GM19468 (cell line): ENCODE measurements around the gene TNS3.

Experiments used
- ATAC-seq: cut with Tn5 transposase; IDR thresholded peaks from one replicate; pipeline ENCODE4 v1.9.1; 2021; ENCODE audit warnings: mild to moderate bottlenecking, moderate library complexity, moderate number of reproducible peaks; ENCODE audit not compliant: unreplicated experiment; ENCODE audit errors: extremely low read depth

Gene TNS3

GRCh38 chr7:47401611-47402570 is 180.0 kb downstream of the TNS3 start:
- no peak for ATAC-seq

GRCh38 chr7:47400741-47401206 is 181.1 kb downstream of the TNS3 start:
- no peak for ATAC-seq

GRCh38 chr7:47400001-47400400 is 181.9 kb downstream of the TNS3 start:
- ATAC-seq = no peak

- no peak for ATAC-seq
Observed at GRCh38 chr7:47394751-47395252, 187.1 kb downstream of the TNS3 start.

DNA sequence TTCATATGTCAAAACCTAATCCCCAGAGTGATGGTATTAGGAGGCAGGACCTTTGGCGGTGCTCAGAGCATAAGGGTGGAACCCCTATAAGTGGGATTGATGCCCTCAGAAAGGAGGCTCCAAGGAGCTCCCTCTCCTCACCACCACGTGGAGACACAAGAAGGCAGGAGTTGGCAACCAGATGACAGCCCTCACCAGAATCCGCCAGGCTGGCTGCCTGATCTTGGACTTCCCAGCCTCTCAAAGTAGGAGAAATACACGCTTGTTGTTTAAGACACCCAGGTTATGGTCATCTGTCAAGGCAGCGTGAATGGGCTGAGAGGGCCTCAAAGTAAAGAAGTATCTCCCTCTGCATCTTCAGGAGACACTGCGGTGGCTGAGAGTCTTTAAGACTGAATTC is 187.7 kb downstream of the TNS3 start:
- no peak for ATAC-seq

DNA sequence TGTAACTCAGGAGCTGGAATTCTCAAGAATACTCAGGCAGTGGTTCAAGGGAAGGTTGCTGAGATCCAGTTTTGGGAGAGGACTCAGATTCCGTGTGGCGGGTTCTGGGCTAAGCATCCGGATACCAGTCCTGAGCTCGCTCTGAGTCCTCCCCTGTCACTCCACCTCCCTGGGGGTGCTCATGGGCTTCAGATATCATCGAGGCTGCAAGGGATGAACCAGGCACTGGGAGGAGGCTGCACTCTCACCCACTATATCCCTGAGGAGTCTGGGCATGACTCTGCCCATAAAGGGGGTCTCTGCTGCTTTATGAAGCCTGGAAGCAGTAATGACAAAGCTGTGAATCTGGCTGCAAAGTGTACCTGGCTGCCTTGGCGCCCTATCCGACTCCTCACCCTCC is 188.5 kb downstream of the TNS3 start:
- no peak for ATAC-seq

- no peak for ATAC-seq
Observed at GRCh38 chr7:47392241-47392759, 189.6 kb downstream of the TNS3 start.

- ATAC-seq = no peak
Observed at GRCh38 chr7:47391726-47392125, 190.2 kb downstream of the TNS3 start.

GRCh38 chr7:47390914-47391313 is 191.0 kb downstream of the TNS3 start:
- ATAC-seq = no peak

DNA sequence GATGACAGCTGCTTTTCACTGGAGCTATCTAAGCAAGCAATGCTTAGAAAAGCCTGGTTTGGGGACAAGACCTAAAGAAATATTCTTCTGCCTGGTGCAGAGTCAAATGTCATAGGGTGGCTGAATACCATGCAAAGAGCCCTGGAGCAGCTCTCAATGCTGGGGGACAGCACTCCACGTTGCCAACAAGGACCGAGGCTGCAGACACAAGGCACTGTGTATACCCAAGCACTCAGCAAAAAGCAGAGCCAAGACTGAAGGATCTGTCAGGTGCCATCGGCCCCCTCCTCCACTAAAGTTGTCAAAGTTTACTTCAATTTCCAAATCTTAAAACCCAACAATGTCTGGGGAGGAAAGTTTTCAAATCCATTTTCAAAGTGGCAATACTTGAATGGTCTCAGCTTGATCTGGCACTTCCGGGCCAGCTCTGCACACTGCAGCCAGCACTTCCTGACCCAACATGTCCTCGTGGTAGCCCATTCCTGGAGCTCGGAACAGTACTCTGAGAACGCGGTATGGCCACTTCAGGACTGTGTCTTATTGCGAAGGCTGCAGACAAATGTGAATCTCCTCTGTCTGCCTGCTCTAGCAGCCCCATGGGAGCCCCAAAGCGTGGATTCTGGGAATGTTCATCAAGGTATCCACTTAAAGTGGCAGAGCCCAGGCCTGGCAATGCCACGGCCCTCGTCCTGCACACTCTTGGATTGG is 191.8 kb downstream of the TNS3 start:
- ATAC-seq = no peak

DNA sequence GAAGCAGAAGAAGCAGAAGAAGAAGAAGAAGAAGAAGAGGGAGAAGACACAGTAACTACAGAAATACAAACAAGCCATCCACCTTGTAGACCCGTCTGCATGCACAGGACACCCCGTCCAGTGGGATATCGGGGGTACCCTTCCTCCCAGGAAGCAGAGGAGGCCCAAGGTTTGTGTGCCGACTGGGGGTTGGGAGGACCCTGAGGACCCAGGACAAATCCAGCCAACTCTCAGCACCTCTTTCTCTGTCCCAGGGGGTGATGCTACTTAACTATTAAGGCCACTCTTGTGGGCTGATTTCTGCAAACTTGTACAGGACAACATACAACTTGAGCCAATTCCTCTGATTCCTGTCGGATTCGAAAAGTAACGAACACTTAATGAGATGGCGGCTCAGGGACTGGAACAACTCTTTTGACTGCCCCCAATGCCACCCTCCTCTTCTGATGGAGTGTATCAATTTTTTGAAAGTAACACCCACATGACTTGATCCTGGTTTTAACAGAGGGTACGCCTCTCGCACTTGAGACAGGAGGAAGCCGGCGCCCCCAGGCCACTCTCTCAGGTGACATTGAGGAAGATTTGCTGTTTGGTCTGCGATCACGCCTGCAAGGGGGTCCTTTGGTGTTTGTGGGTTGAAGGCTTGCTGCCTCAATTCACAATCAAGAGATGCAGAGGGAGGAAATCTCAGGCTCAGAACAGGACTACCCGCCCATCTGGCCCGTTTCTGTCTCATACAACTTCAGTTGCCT is 192.6 kb downstream of the TNS3 start:
- ATAC-seq = no peak

GRCh38 chr7:47387506-47387905 is 194.4 kb downstream of the TNS3 start:
- ATAC-seq = no peak

GRCh38 chr7:47386273-47386835 is 195.6 kb downstream of the TNS3 start:
- ATAC-seq = no peak

DNA sequence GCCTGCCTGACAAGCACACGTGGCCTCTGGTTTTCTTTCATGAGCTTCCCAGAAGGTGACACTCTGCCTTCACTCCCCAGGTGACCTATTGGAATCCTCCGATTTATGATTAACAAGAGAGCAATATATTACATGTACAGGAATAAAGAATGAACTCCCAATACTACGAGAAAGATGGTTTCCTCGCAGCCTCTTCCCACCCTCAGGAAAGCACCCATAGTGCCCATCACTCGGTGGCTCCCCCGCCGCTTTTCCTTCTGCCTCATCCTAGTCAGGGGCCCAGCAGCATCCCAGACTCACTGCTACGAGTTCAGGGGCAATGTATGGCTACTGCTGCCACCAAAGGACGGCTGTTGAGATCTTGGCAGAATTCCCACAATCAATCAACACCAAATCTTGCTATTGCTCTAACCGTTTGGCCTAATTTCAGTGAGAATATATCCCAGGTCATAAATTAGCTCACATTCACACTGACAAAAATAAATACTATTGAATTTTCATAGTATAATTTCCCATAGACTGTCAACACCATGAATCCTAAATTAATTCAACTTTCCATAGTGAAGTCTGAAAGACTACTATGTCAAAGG is 196.3 kb downstream of the TNS3 start:
- ATAC-seq = no peak

- no peak for ATAC-seq
Observed at GRCh38 chr7:47384755-47385535, 197.0 kb downstream of the TNS3 start.

DNA sequence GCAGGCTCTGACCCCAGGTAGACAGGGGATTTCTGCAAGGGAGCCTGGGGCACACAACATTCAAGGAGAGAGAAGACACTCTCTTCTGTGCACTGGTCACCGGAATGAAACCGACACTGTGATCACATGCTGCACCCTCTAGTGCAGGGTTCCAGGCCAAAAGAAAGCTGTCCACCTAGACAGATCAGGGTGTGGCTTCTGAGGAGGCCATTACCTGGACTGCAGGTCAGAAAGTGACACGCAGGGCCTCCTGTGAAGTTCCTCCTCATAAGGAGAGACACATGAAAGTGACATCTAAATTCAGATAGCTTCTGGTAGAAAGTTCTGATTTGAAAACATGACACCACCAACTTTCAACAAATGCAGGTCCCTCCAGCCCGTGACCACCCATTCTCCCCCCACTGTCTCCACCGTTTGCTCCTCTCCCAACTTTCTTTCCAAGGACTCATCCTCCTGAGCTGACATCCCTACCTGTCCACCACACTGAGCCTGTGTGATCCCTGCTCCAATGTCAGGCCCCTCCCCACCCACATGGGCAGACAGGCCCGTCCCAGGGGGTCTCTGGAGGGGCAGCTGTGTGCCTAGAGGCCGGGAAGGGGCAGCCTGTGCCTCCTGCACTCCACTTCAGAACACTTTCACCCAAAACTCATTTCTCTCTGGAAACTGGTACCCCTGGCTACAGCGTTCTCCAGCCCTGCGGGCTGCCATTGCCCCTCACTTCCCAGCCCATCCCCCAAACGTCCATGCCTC is 198.0 kb downstream of the TNS3 start:
- ATAC-seq = no peak

GRCh38 chr7:47383072-47383471 is 198.8 kb downstream of the TNS3 start:
- no peak for ATAC-seq

GRCh38 chr7:47382200-47382599 is 199.7 kb downstream of the TNS3 start:
- no peak for ATAC-seq
